SW 1271 (cell line): ENCODE measurements around the gene CCR8.

Experiments used
- DNase-seq, 2 experiments: peaks; one replicate each; lab custom pipeline; 2025; lab: John Stamatoyannopoulos, UW

CCR8 gene

GRCh38 chr3:39329493-39329892 lies at the start of gene CCR8:
TSS of gene CCR8 (plus strand) at chr3:39329709. CDS start at chr3:39332332, 2,623 bp downstream.
- no peak for DNase-seq

- no peak for DNase-seq
These were observed 49.6 kb upstream of the CCR8 start, which contains the start of gene CX3CR1 for GRCh38 chr3:39279745-39280517. TSS of gene CX3CR1 (minus strand) at chr3:39280036. CDS start at chr3:39266509, 13,527 bp downstream.

GRCh38 chr3:39280571-39280970 lies 48.9 kb upstream of the CCR8 start:
- no peak for DNase-seq

- no peak for DNase-seq
These were observed 48.0 kb upstream of the CCR8 start for GRCh38 chr3:39281533-39281932.

GRCh38 chr3:39282057-39282456 lies 47.5 kb upstream of the CCR8 start:
- DNase-seq, result no peak

- no peak for DNase-seq
These were observed 45.0 kb upstream of the CCR8 start for GRCh38 chr3:39284457-39284881.

GRCh38 chr3:39285332-39285731 lies 44.2 kb upstream of the CCR8 start:
- DNase-seq, result no peak

- DNase-seq, result no peak
These were observed 42.7 kb upstream of the CCR8 start for GRCh38 chr3:39286771-39287170.

- no peak for DNase-seq
These were observed 42.0 kb upstream of the CCR8 start for GRCh38 chr3:39287216-39288164.

- peak; percentile 61 to 85 for DNase-seq
These were observed 41.2 kb upstream of the CCR8 start for GRCh38 chr3:39288300-39288808.

- no peak for DNase-seq
These were observed 40.4 kb upstream of the CCR8 start for GRCh38 chr3:39289107-39289506.

- DNase-seq, result no peak
These were observed 39.3 kb upstream of the CCR8 start for GRCh38 chr3:39290255-39290654.

GRCh38 chr3:39291903-39292329 lies 37.6 kb upstream of the CCR8 start:
- peak in 1 of 2 experiments; percentile 65 for DNase-seq

GRCh38 chr3:39292961-39293360 lies 36.5 kb upstream of the CCR8 start:
- DNase-seq, result no peak

GRCh38 chr3:39294446-39295183 lies 34.9 kb upstream of the CCR8 start:
- no peak for DNase-seq

GRCh38 chr3:39295184-39295775 lies 34.2 kb upstream of the CCR8 start:
- DNase-seq, result no peak

GRCh38 chr3:39296197-39297077 lies 33.1 kb upstream of the CCR8 start:
- DNase-seq, result no peak

GRCh38 chr3:39299279-39299678 lies 30.2 kb upstream of the CCR8 start:
- no peak for DNase-seq

GRCh38 chr3:39302178-39302577 lies 27.3 kb upstream of the CCR8 start:
- DNase-seq, result no peak

- DNase-seq, result no peak
These were observed 16.2 kb upstream of the CCR8 start for GRCh38 chr3:39313289-39313688.
